GM23338 (cell line): ENCODE data around the gene RASL10B. TPM values are rescaled to one million over a fixed set of nuclear protein-coding genes. Genes with fewer than 3 reads are reported as not detected.

Experiments used
- ATAC-seq: fragments of 200-7000 bp; cut with Tn5 transposase; 3 replicates; pipeline ENCODE4 v1.9.1; 2020
- DNase-seq: peaks from one replicate; pipeline ENCODE4 v3.0.0-alpha.2; 2015; ENCODE audit warnings: low spot score
- H2AFZ ChIP-seq: fragments of 200-600 bp; sonication (generic); 2 replicates; pipeline ENCODE4 v1.8.0; 2016; ENCODE audit warnings: antibody characterized with exemption, mild to moderate bottlenecking, moderate library complexity
- H3F3A ChIP-seq: fragments of 200-600 bp; sonication (generic); replicated peaks from 2 replicates; pipeline ENCODE4 v1.8.0; 2017; ENCODE audit warnings: antibody characterized with exemption, mixed run types, low read depth
- H3K27ac ChIP-seq: fragments of 200-600 bp; sonication (generic); 2 replicates; pipeline ENCODE4 v1.6.1; 2016; ENCODE audit warnings: low read depth
- H3K27me3 ChIP-seq: fragments of 200-600 bp; sonication (generic); 2 replicates; pipeline ENCODE4 v1.8.0; 2016; ENCODE audit warnings: mild to moderate bottlenecking, mixed run types, moderate library complexity; ENCODE audit not compliant: insufficient read depth
- H3K36me3 ChIP-seq: fragments of 200-600 bp; sonication (generic); 2 replicates; pipeline ENCODE4 v1.8.0; 2016; ENCODE audit warnings: mild to moderate bottlenecking; ENCODE audit not compliant: insufficient read depth
- H3K4me1 ChIP-seq: fragments of 200-600 bp; sonication (generic); 2 replicates; pipeline ENCODE4 v1.8.0; 2016; ENCODE audit warnings: mild to moderate bottlenecking, moderate library complexity; ENCODE audit not compliant: insufficient read depth
- H3K4me2 ChIP-seq: fragments of 200-600 bp; sonication (generic); 2 replicates; pipeline ENCODE4 v1.7.1; 2017; ENCODE audit warnings: mixed run types
- H3K4me3 ChIP-seq: fragments of 200-600 bp; sonication (generic); 2 replicates; pipeline ENCODE4 v1.6.1; 2016; ENCODE audit warnings: mixed run types
- H3K79me2 ChIP-seq: fragments of 200-600 bp; sonication (generic); replicated peaks from 2 replicates; pipeline ENCODE4 v1.8.0; 2017; ENCODE audit warnings: mild to moderate bottlenecking; ENCODE audit not compliant: insufficient read depth
- H3K9me2 ChIP-seq: fragments of 200-600 bp; sonication (generic); 2 replicates; pipeline ENCODE4 v1.8.0; 2017; ENCODE audit not compliant: insufficient read depth
- H4K20me1 ChIP-seq: fragments of 200-600 bp; sonication (generic); replicated peaks from 2 replicates; pipeline ENCODE4 v1.8.0; 2017; ENCODE audit warnings: mild to moderate bottlenecking; ENCODE audit not compliant: insufficient read depth
- H3K27ac Mint-ChIP-seq: 2 replicates; pipeline ENCODE4 v1.8.0; 2020; ENCODE audit warnings: inconsistent platforms, mild to moderate bottlenecking, moderate library complexity, mixed read lengths
- H3K27me3 Mint-ChIP-seq: 3 replicates; pipeline ENCODE4 v1.8.0; 2022; ENCODE audit warnings: low read depth, mild to moderate bottlenecking, moderate library complexity, mixed read lengths, inconsistent platforms; ENCODE audit not compliant: insufficient read depth, poor library complexity
- H3K36me3 Mint-ChIP-seq: 3 replicates; pipeline ENCODE4 v1.8.0; 2021; ENCODE audit warnings: low read depth, mild to moderate bottlenecking, inconsistent platforms, moderate library complexity, mixed read lengths
- H3K4me1 Mint-ChIP-seq: 3 replicates; pipeline ENCODE4 v1.8.0; 2020; ENCODE audit warnings: mild to moderate bottlenecking, inconsistent platforms, mixed read lengths
- H3K4me3 Mint-ChIP-seq: 3 replicates; pipeline ENCODE4 v1.8.0; 2021; ENCODE audit warnings: moderate library complexity, mild to moderate bottlenecking, inconsistent platforms, mixed read lengths
- H3K9me3 Mint-ChIP-seq: 3 replicates; pipeline ENCODE4 v1.8.0; 2020; ENCODE audit warnings: moderate library complexity, mild to moderate bottlenecking, inconsistent platforms, mixed read lengths
- CREB1 ChIP-seq: fragments of 250-450 bp; sonication (Bioruptor Pico); IDR thresholded peaks from 2 replicates; pipeline ENCODE4 v1.5.0; 2020; ENCODE audit warnings: low read depth, mild to moderate bottlenecking, moderate library complexity
- polyA plus RNA-seq: library from polyadenylated mRNA; unstranded; fragments of >200 nt; fragmentation: Nextera tagmentation; extraction: Ambion mirVana; gene quantifications from 2 replicates; pipeline ENCODE4 v1.2.1, GENCODE V29; 2016
- total RNA-seq: library from RNA; depleted of rRNA; stranded (reverse); fragments of >200 nt; shearing (Covaris generic); gene quantifications from 2 replicates; pipeline ENCODE4 v1.2.3, GENCODE V29; 2014; rRNA removed

Gene RASL10B
- total and polyA plus RNA-seq, 2 experiments from 2014 or later: 7.1 to 26.2 TPM

- Histone ChIP-seq H2AFZ (no peak overlapping the region), H3K9me2 (no peaks in the 10 kb centered on the region), H3K4me3 (no peak overlapping the region), H3K79me2 (no peaks in the 10 kb centered on the region), H3K36me3 (no peaks in the 10 kb centered on the region), H3K27ac (no peak overlapping the region), H3F3A (peaks cover 11% of the 10 kb centered on the region), H3K27me3 (peaks cover 60% of the 10 kb centered on the region), H4K20me1 (no peaks in the 10 kb centered on the region), H3K4me1 (0 out of 2 replicates have a peak, but pooled peaks cover 5% of the 10 kb centered on the region), H3K4me2 (no peak overlapping the region)
- Mint-ChIP-seq H3K4me1 (peaks cover 10% of the 10 kb centered on the region; the same call in 2 of the 3 replicates), H3K27me3 (peaks cover 37% of the 10 kb centered on the region), H3K9me3 (no peaks in the 10 kb centered on the region), H3K27ac (no peak overlapping the region), H3K36me3 (no peaks in the 10 kb centered on the region; the same call in 2 of the 3 replicates), H3K4me3 (no peak overlapping the region)
- DNase-seq (no peak), ATAC-seq (no peak)
- TF ChIP-seq CREB1 (CRISPR knock-in tag): no peak
Observed at GRCh38 chr17:35791681-35792350, 60.4 kb downstream of the RASL10B start.

Other genes starting within 250 kb of the RASL10B start
- not detected in 2 replicates for gene SLFN12L, start 194.0 kb upstream of the RASL10B start, total RNA-seq
- not detected in 2 replicates for gene SLFN12L, start 194.0 kb upstream of the RASL10B start, polyA plus RNA-seq
- gene SLFN14, start 170.8 kb upstream of the RASL10B start, total RNA-seq: 0.10 TPM in 1 of 2 replicates, not detected in the other
- not detected in 2 replicates for gene SLFN14, start 170.8 kb upstream of the RASL10B start, polyA plus RNA-seq
- gene PEX12, start 153.1 kb upstream of the RASL10B start, total RNA-seq: 1.9 and 2.1 TPM in 2 replicates
- 1.5 and 2.3 TPM in 2 replicates for gene PEX12, start 153.1 kb upstream of the RASL10B start, polyA plus RNA-seq
- 119 and 144 TPM in 2 replicates for gene AP2B1, start 144.3 kb upstream of the RASL10B start, total RNA-seq
- 82.1 and 89.7 TPM in 2 replicates for gene AP2B1, start 144.3 kb upstream of the RASL10B start, polyA plus RNA-seq
- gene GAS2L2, start 21.6 kb downstream of the RASL10B start, total RNA-seq: not detected in 2 replicates
- 0.06 TPM in 1 of 2 replicates, not detected in the other for gene GAS2L2, start 21.6 kb downstream of the RASL10B start, polyA plus RNA-seq
- gene C17orf50, start 29.2 kb downstream of the RASL10B start, total RNA-seq: 1.6 TPM in 1 of 2 replicates, not detected in the other
- 0.37 and 0.74 TPM in 2 replicates for gene C17orf50, start 29.2 kb downstream of the RASL10B start, polyA plus RNA-seq
- gene MMP28, start 64.0 kb downstream of the RASL10B start, total RNA-seq: not detected in 2 replicates
- not detected in 2 replicates for gene MMP28, start 64.0 kb downstream of the RASL10B start, polyA plus RNA-seq
- 109 and 148 TPM in 2 replicates for gene TAF15, start 77.8 kb downstream of the RASL10B start, total RNA-seq
- 28.2 and 33.8 TPM in 2 replicates for gene TAF15, start 77.8 kb downstream of the RASL10B start, polyA plus RNA-seq
- not detected in 2 replicates for gene HEATR9, start 137.3 kb downstream of the RASL10B start, total RNA-seq
- gene HEATR9, start 137.3 kb downstream of the RASL10B start, polyA plus RNA-seq: not detected in 2 replicates
- gene CCL5, start 148.7 kb downstream of the RASL10B start, total RNA-seq: not detected in 2 replicates
- not detected in 2 replicates for gene CCL5, start 148.7 kb downstream of the RASL10B start, polyA plus RNA-seq
- gene RDM1, start 199.1 kb downstream of the RASL10B start, total RNA-seq: 3.9 and 5.2 TPM in 2 replicates
- 7.3 and 8.8 TPM in 2 replicates for gene RDM1, start 199.1 kb downstream of the RASL10B start, polyA plus RNA-seq
- gene LYZL6, start 212.1 kb downstream of the RASL10B start, total RNA-seq: not detected in 2 replicates
- gene LYZL6, start 212.1 kb downstream of the RASL10B start, polyA plus RNA-seq: not detected in 2 replicates
- not detected in 2 replicates for gene CCL16, start 249.9 kb downstream of the RASL10B start, total RNA-seq
- gene CCL16, start 249.9 kb downstream of the RASL10B start, polyA plus RNA-seq: not detected in 2 replicates